Measurements from ENCODE around the gene PPIB.

GRCh38 chr15:64163659-64164362, 989 bp upstream of the PPIB start:
- TF ChIP-seq CTCF (IDR thresholded peaks at IDR 0.05; ENCODE audit: insufficient read depth, low read length) (no peak), POLR2AphosphoS5 (IDR thresholded peaks at IDR 0.05; ENCODE audit: low read depth) (no peak; the same call in 1 of the 2 replicates), REST (IDR thresholded peaks at IDR 0.05; ENCODE audit: insufficient replicate concordance, low read depth) (no peak), GABPA (IDR thresholded peaks at IDR 0.05; ENCODE audit: low read depth) (no peak), SPI1 (IDR thresholded peaks at IDR 0.05; ENCODE audit: borderline replicate concordance, low read depth) (no peak)

Data from HL-60 (cell line).